K562 (cell line): ENCODE data around the gene DCTN5. TPM values are rescaled to one million over a fixed set of nuclear protein-coding genes. Genes with fewer than 3 reads are reported as not detected.

Experiments used
- ATF7 ChIP-seq: fragments of 450-650 bp; IDR thresholded peaks from 2 replicates; pipeline ENCODE4 v1.7.1; 2014; ENCODE audit warnings: mild to moderate bottlenecking, moderate library complexity
- C11orf30 ChIP-seq: fragments of 450-650 bp; IDR thresholded peaks from 2 replicates; pipeline ENCODE4 v1.6.1; 2016; ENCODE audit warnings: low read depth, mild to moderate bottlenecking
- DIDO1 ChIP-seq: fragments of 450-650 bp; IDR thresholded peaks from 2 replicates; pipeline ENCODE4 v1.6.1; 2016; ENCODE audit warnings: low read depth, missing biosample characterization, missing genetic modification characterization
- ELF2 ChIP-seq: fragments of 250-450 bp; sonication (Bioruptor Pico); IDR thresholded peaks from 2 replicates; pipeline ENCODE4 v1.5.0; 2021; ENCODE audit warnings: mild to moderate bottlenecking
- EZH2 ChIP-seq: IDR thresholded peaks from 2 replicates; pipeline ENCODE4 v1.6.1; 2012; ENCODE audit warnings: low read depth, mild to moderate bottlenecking, inconsistent platforms, low read length, borderline replicate concordance
- IFI16 ChIP-seq: fragments of 250-450 bp; sonication (Bioruptor Pico); IDR thresholded peaks from 2 replicates; pipeline ENCODE4 v2.1.2; 2022; ENCODE audit warnings: mild to moderate bottlenecking, inconsistent platforms
- NFYB ChIP-seq: IDR thresholded peaks from 2 replicates; pipeline ENCODE4 v1.6.1; 2011; ENCODE audit warnings: mild to moderate bottlenecking, moderate library complexity; ENCODE audit not compliant: insufficient read length; ENCODE audit errors: extremely low read depth
- PHB ChIP-seq: fragments of 250-450 bp; sonication (Bioruptor Pico); IDR thresholded peaks from 2 replicates; pipeline ENCODE4 v1.5.0; 2021
- POLR2A ChIP-seq: fragments of 450-650 bp; conservative IDR thresholded peaks from 2 replicates; pipeline ENCODE4 v1.6.1; 2016
- POLR2AphosphoS5 ChIP-seq: IDR thresholded peaks from 2 replicates; pipeline ENCODE4 v1.6.1; 2011; ENCODE audit warnings: mild to moderate bottlenecking, low read depth, low read length, moderate library complexity; ENCODE audit not compliant: control insufficient read depth, insufficient read depth
- PRPF4 ChIP-seq: fragments of 200-400 bp; formaldehyde crosslinking; IDR thresholded peaks from one replicate; pipeline ENCODE4 v1.6.1; 2017; ENCODE audit warnings: low read length, low read depth, mild to moderate bottlenecking; ENCODE audit not compliant: insufficient read depth, poor library complexity, severe bottlenecking
- RBM39 ChIP-seq: fragments of 200-400 bp; formaldehyde crosslinking; optimal IDR thresholded peaks from 2 replicates; pipeline ENCODE3; 2018; ENCODE audit warnings: low read depth, low read length
- SMAD2 ChIP-seq: fragments of 150-350 bp; IDR thresholded peaks from 2 replicates; pipeline ENCODE4 v1.6.1; 2014; ENCODE audit warnings: low read depth, mild to moderate bottlenecking, low read length
- TEAD4 ChIP-seq, 2 experiments: sonication (generic) in 1 of 2; formaldehyde crosslinking in 1 of 2; IDR thresholded peaks; 2 replicates each; pipeline versions ENCODE4 v1.6.1 to v1.8.0; 2012 to 2022; ENCODE audit warnings: borderline replicate concordance in 1 of 2, inconsistent platforms in 1 of 2, low read length in 1 of 2, mild to moderate bottlenecking in 1 of 2, missing genetic modification reagents in 1 of 2
- ZNF431 ChIP-seq: sonication (generic); formaldehyde crosslinking; IDR thresholded peaks from 2 replicates; pipeline ENCODE4 v1.8.0; 2022; ENCODE audit warnings: mild to moderate bottlenecking, missing genetic modification reagents
- ZNF445 ChIP-seq: fragments of 250-450 bp; sonication (Bioruptor Pico); IDR thresholded peaks from 2 replicates; pipeline ENCODE4 v1.4.0; 2020; ENCODE audit warnings: low read depth, mild to moderate bottlenecking, moderate library complexity
- ZNF76 ChIP-seq: fragments of 250-450 bp; sonication (Bioruptor Pico); IDR thresholded peaks from 2 replicates; pipeline ENCODE4 v1.4.0; 2020; ENCODE audit warnings: mild to moderate bottlenecking, moderate library complexity, borderline replicate concordance
- polyA plus RNA-seq, 8 experiments: library from polyadenylated mRNA; depleted of rRNA in 4 of 8; stranded (reverse) in 5 of 8; unstranded in 3 of 8; fragments of >200 nt; fragmentation: Nextera tagmentation in 2 of 8; fragmentation: Illumina TruSeq in 1 of 8; extraction: Ambion mirVana in 2 of 8; extraction: Trizol in 1 of 8; gene quantifications; 2 replicates each; pipeline versions ENCODE4 v1.2.1 to v1.2.3, GENCODE V29; 2011 to 2014; ENCODE audit warnings: inconsistent platforms in 1 of 8, missing spikeins in 1 of 8
- total RNA-seq, 7 experiments: library from RNA; depleted of rRNA in 6 of 7; stranded (reverse); fragments of >200 nt in 6 of 7; fragmentation: Illumina TruSeq in 2 of 7; extraction: Trizol in 2 of 7; gene quantifications; 2 replicates each; pipeline versions ENCODE4 v1.2.1 to v1.2.3, GENCODE V29; 2011 to 2021; ENCODE audit warnings: low replicate concordance in 1 of 7
- TF ChIP-seq, protein P1 (sequence below), 2 experiments: fragments of 450-650 bp; IDR thresholded peaks; 2 replicates each; pipeline ENCODE4 v1.6.1; 2018; ENCODE audit warnings: mild to moderate bottlenecking in 2 of 2, low read depth in 1 of 2; ENCODE audit not compliant: partially characterized antibody in 2 of 2

The DCTN5 gene
- total and polyA plus RNA-seq, 9 of the 15 experiments (the other 6 are each of a cell fraction or from before 2014, with no cell fraction given): 35.8 to 149 (median 75.9) TPM

- TF ChIP-seq DIDO1: no peak
- TF ChIP-seq ZNF445 (CRISPR knock-in tag): no peak
- TF ChIP-seq PRPF4: no peak
- TF ChIP-seq ZNF76 (CRISPR knock-in tag): no peak
- TF ChIP-seq POLR2A: no peak
- no peak for TF ChIP-seq RBM39
- no peak for TF ChIP-seq NFYB
- no peak for TF ChIP-seq IFI16
- TF ChIP-seq SMAD2: no peak
- no peak for TF ChIP-seq ATF7
- TF ChIP-seq, protein P1, sequence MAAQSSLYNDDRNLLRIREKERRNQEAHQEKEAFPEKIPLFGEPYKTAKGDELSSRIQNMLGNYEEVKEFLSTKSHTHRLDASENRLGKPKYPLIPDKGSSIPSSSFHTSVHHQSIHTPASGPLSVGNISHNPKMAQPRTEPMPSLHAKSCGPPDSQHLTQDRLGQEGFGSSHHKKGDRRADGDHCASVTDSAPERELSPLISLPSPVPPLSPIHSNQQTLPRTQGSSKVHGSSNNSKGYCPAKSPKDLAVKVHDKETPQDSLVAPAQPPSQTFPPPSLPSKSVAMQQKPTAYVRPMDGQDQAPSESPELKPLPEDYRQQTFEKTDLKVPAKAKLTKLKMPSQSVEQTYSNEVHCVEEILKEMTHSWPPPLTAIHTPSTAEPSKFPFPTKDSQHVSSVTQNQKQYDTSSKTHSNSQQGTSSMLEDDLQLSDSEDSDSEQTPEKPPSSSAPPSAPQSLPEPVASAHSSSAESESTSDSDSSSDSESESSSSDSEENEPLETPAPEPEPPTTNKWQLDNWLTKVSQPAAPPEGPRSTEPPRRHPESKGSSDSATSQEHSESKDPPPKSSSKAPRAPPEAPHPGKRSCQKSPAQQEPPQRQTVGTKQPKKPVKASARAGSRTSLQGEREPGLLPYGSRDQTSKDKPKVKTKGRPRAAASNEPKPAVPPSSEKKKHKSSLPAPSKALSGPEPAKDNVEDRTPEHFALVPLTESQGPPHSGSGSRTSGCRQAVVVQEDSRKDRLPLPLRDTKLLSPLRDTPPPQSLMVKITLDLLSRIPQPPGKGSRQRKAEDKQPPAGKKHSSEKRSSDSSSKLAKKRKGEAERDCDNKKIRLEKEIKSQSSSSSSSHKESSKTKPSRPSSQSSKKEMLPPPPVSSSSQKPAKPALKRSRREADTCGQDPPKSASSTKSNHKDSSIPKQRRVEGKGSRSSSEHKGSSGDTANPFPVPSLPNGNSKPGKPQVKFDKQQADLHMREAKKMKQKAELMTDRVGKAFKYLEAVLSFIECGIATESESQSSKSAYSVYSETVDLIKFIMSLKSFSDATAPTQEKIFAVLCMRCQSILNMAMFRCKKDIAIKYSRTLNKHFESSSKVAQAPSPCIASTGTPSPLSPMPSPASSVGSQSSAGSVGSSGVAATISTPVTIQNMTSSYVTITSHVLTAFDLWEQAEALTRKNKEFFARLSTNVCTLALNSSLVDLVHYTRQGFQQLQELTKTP (IDR thresholded peaks at IDR 0.05; ENCODE audit: low read depth in 1 of 2, partially characterized antibody in 2 of 2): no peak
- no peak for TF ChIP-seq ZNF431
- TF ChIP-seq PHB (CRISPR knock-in tag): no peak
- TF ChIP-seq C11orf30: no peak
- TF ChIP-seq POLR2AphosphoS5: peak; percentile 92
- TF ChIP-seq TEAD4 (IDR thresholded peaks at IDR 0.05; ENCODE audit: low read length): peak; percentile 97
- no peak for TF ChIP-seq TEAD4 (CRISPR knock-in tag; IDR thresholded peaks at IDR 0.05; ENCODE audit: borderline replicate concordance)
- TF ChIP-seq ELF2 (CRISPR knock-in tag): no peak
- no peak; the same call in 1 of the 2 replicates for TF ChIP-seq EZH2
These were observed 26.0 kb downstream of the DCTN5 start (continued) for GRCh38 chr16:23667355-23667659.
